H1 (cell line): Measurements from ENCODE around the gene RBM20. TPM values are rescaled to one million over a fixed set of nuclear protein-coding genes. Genes with fewer than 3 reads are reported as not detected.

Experiments
- CTCF ChIA-PET: fragments of 300-600 bp; sonication (Branson Sonifier 250); formaldehyde crosslinking; loops from one replicate; lab custom pipeline; 2021; ENCODE audit not compliant: partially characterized antibody; lab: Charles Lee
- POLR2A ChIA-PET: fragments of 300-600 bp; sonication (Branson Sonifier 250); formaldehyde crosslinking; loops from one replicate; lab custom pipeline; 2021; ENCODE audit warnings: inconsistent platforms; ENCODE audit not compliant: partially characterized antibody; lab: Charles Lee
- DNase-seq, 2 experiments: peaks; one replicate each; pipeline versions ENCODE4 v3.0.0 to v3.0.0-alpha.2; 2010 to 2022; ENCODE audit warnings: low spot score in 2 of 2, low read depth in 1 of 2, mixed read lengths in 1 of 2
- FAIRE-seq: peaks from 2 replicates; lab custom pipeline; 2011; peaks lifted over from hg19 to GRCh38; lab: Jason Lieb, UNC
- H2AFZ ChIP-seq: 2 replicates; pipeline ENCODE4 v1.8.1; 2012; ENCODE audit warnings: low read length, inconsistent platforms
- H2AK5ac ChIP-seq: 2 replicates; pipeline ENCODE4 v1.6.1; 2013; ENCODE audit warnings: low read depth, low read length
- H2BK120ac ChIP-seq: replicated peaks from 2 replicates; pipeline ENCODE3; 2013; ENCODE audit warnings: low read depth, low read length, inconsistent platforms
- H2BK12ac ChIP-seq: 2 replicates; pipeline ENCODE4 v1.6.1; 2013; ENCODE audit warnings: low read depth, low read length
- H2BK15ac ChIP-seq: 2 replicates; pipeline ENCODE4 v1.6.1; 2013; ENCODE audit warnings: low read length
- H2BK20ac ChIP-seq: 2 replicates; pipeline ENCODE4 v1.6.1; 2013; ENCODE audit warnings: low read length
- H2BK5ac ChIP-seq: 2 replicates; pipeline ENCODE4 v1.6.1; 2013; ENCODE audit warnings: low read depth, low read length
- H3K14ac ChIP-seq: 2 replicates; pipeline ENCODE4 v1.6.1; 2013; ENCODE audit warnings: inconsistent platforms; ENCODE audit not compliant: insufficient read length
- H3K18ac ChIP-seq: 2 replicates; pipeline ENCODE4 v1.6.1; 2013; ENCODE audit warnings: low read length; ENCODE audit errors: extremely low read depth
- H3K23ac ChIP-seq: 2 replicates; pipeline ENCODE4 v1.6.1; 2013; ENCODE audit warnings: inconsistent platforms; ENCODE audit not compliant: insufficient read length
- H3K23me2 ChIP-seq: 2 replicates; pipeline ENCODE4 v1.6.1; 2013; ENCODE audit warnings: low read depth, low read length
- H3K27ac ChIP-seq: 2 replicates; pipeline ENCODE4 v1.6.1; 2011; ENCODE audit warnings: low read depth, low read length, inconsistent platforms
- H3K27me3 ChIP-seq, 4 experiments: replicated peaks in 1 of 4; 1 replicate in 1 of 4; 2 replicates in 3 of 4; pipeline versions ENCODE4 v1.6.1 to v1.8.1; 2011 to 2013; ENCODE audit warnings: low read length in 3 of 4, mild to moderate bottlenecking in 3 of 4, inconsistent platforms in 2 of 4, mixed read lengths in 2 of 4, moderate library complexity in 1 of 4; ENCODE audit not compliant: control insufficient read depth in 3 of 4, insufficient read depth in 3 of 4; ENCODE audit errors: extremely low read depth in 1 of 4
- H3K36me3 ChIP-seq, 4 experiments: 2 replicates each; pipeline versions ENCODE4 v1.6.1 to v1.8.1; 2011 to 2013; ENCODE audit warnings: mild to moderate bottlenecking in 4 of 4, low read length in 3 of 4, moderate library complexity in 2 of 4, control low read depth in 1 of 4, inconsistent platforms in 1 of 4; ENCODE audit not compliant: insufficient read depth in 4 of 4, control insufficient read depth in 2 of 4
- H3K4ac ChIP-seq: replicated peaks from 2 replicates; pipeline ENCODE3; 2013; ENCODE audit warnings: low read length, low read depth, mixed read lengths, inconsistent platforms; ENCODE audit not compliant: insufficient read length
- H3K4me1 ChIP-seq, 4 experiments: replicated peaks in 1 of 4; 1 replicate in 1 of 4; 2 replicates in 3 of 4; pipeline versions ENCODE4 v1.6.1 to v1.8.1; 2011 to 2013; ENCODE audit warnings: low read length in 3 of 4, inconsistent platforms in 2 of 4, mixed read lengths in 1 of 4; ENCODE audit not compliant: insufficient read depth in 4 of 4, control insufficient read depth in 3 of 4
- H3K4me2 ChIP-seq, 2 experiments: 2 replicates each; pipeline versions ENCODE4 v1.6.1 to v1.8.1; 2011 to 2013; ENCODE audit warnings: low read depth in 2 of 2, low read length in 2 of 2, control low read depth in 1 of 2, inconsistent platforms in 1 of 2, mild to moderate bottlenecking in 1 of 2; ENCODE audit not compliant: insufficient read depth in 1 of 2
- H3K4me3 ChIP-seq, 4 experiments: fragments of 200-600, 300-600 bp in 1 of 4; sonication (generic), shearing (Covaris generic), sonication (Bioruptor Twin) in 1 of 4; 2 replicates each; pipeline versions ENCODE4 v1.5.1 to v1.8.1; 2011 to 2016; ENCODE audit warnings: low read length in 4 of 4, low read depth in 3 of 4, control low read depth in 2 of 4, inconsistent platforms in 2 of 4, mild to moderate bottlenecking in 2 of 4, mixed read lengths in 1 of 4, moderate library complexity in 1 of 4; ENCODE audit not compliant: insufficient read depth in 2 of 4; ENCODE audit errors: extremely low read depth in 1 of 4
- H3K56ac ChIP-seq: replicated peaks from 2 replicates; pipeline ENCODE3; 2013; ENCODE audit warnings: low read depth, mild to moderate bottlenecking, mixed read lengths, low read length, inconsistent platforms; ENCODE audit not compliant: insufficient read length
- H3K79me1 ChIP-seq: 2 replicates; pipeline ENCODE4 v1.6.1; 2013; ENCODE audit warnings: low read depth, low read length, control low read depth
- H3K79me2 ChIP-seq, 2 experiments: 2 replicates each; pipeline versions ENCODE4 v1.6.1 to v1.8.1; 2012 to 2013; ENCODE audit warnings: low read length in 2 of 2, mild to moderate bottlenecking in 2 of 2, inconsistent platforms in 1 of 2; ENCODE audit not compliant: insufficient read depth in 2 of 2, control insufficient read depth in 1 of 2
- H3K9ac ChIP-seq, 4 experiments: replicated peaks in 1 of 4; 1 replicate in 1 of 4; 2 replicates in 3 of 4; pipeline versions ENCODE4 v1.6.1 to v1.8.1; 2011 to 2013; ENCODE audit warnings: low read depth in 3 of 4, low read length in 3 of 4, control low read depth in 2 of 4, mild to moderate bottlenecking in 2 of 4, moderate library complexity in 2 of 4, inconsistent platforms in 1 of 4; ENCODE audit errors: extremely low read depth in 1 of 4
- H3K9me3 ChIP-seq, 2 experiments: 2 replicates each; pipeline versions ENCODE4 v1.6.1 to v1.8.1; 2012 to 2013; ENCODE audit warnings: mild to moderate bottlenecking in 2 of 2, moderate library complexity in 2 of 2, control low read depth in 1 of 2, inconsistent platforms in 1 of 2, low read depth in 1 of 2, low read length in 1 of 2, mixed read lengths in 1 of 2; ENCODE audit not compliant: insufficient read depth in 2 of 2
- H4K20me1 ChIP-seq, 2 experiments: replicated peaks in 1 of 2; 2 replicates each; pipeline versions ENCODE3 to v1.8.1; 2011 to 2013; ENCODE audit warnings: inconsistent platforms in 2 of 2, low read length in 2 of 2, mild to moderate bottlenecking in 1 of 2; ENCODE audit not compliant: insufficient read depth in 2 of 2, control insufficient read depth in 1 of 2
- H4K5ac ChIP-seq: 2 replicates; pipeline ENCODE4 v1.6.1; 2013; ENCODE audit warnings: low read length, low read depth, mixed read lengths, inconsistent platforms; ENCODE audit not compliant: insufficient read length
- H4K8ac ChIP-seq: 2 replicates; pipeline ENCODE4 v1.8.0; 2013; ENCODE audit warnings: mild to moderate bottlenecking, moderate library complexity, low read length, inconsistent platforms; ENCODE audit not compliant: insufficient read depth; ENCODE audit errors: extremely low read depth
- H4K91ac ChIP-seq: replicated peaks from 2 replicates; pipeline ENCODE3; 2013; ENCODE audit warnings: low read length, mixed read lengths, inconsistent platforms; ENCODE audit not compliant: insufficient read length
- ATF3 ChIP-seq: IDR thresholded peaks from 2 replicates; pipeline ENCODE4 v1.6.1; 2011; ENCODE audit warnings: low read depth, mild to moderate bottlenecking, low read length; ENCODE audit not compliant: insufficient read depth
- BRCA1 ChIP-seq: IDR thresholded peaks from 2 replicates; pipeline ENCODE4 v1.6.1; 2012; ENCODE audit warnings: low read depth, low read length, improper control_type of control experiment
- CBX8 ChIP-seq: fragments of 300-800, 300-1000 bp; sonication (generic); IDR thresholded peaks from 2 replicates; pipeline ENCODE4 v1.7.1; 2016; ENCODE audit warnings: low read depth, low read length, borderline replicate concordance
- E2F6 ChIP-seq: IDR thresholded peaks from 2 replicates; pipeline ENCODE4 v1.6.1; 2012; ENCODE audit warnings: inconsistent platforms
- JUN ChIP-seq: IDR thresholded peaks from 2 replicates; pipeline ENCODE4 v1.6.1; 2011; ENCODE audit warnings: low read depth, mild to moderate bottlenecking, improper control_type of control experiment, low read length
- JUND ChIP-seq: IDR thresholded peaks from 2 replicates; pipeline ENCODE4 v1.6.1; 2011; ENCODE audit warnings: mild to moderate bottlenecking, improper control_type of control experiment, low read length
- NANOG ChIP-seq: IDR thresholded peaks from 2 replicates; pipeline ENCODE4 v1.6.1; 2011; ENCODE audit warnings: low read length, low read depth, mild to moderate bottlenecking, inconsistent platforms; ENCODE audit not compliant: insufficient read depth, poor library complexity, severe bottlenecking
- SIX5 ChIP-seq: IDR thresholded peaks from 2 replicates; pipeline ENCODE4 v1.6.1; 2011; ENCODE audit warnings: mild to moderate bottlenecking, low read depth, low read length
- WGBS, 2 experiments: shearing (Covaris generic) in 1 of 2; methylation state at CpG; one replicate each; pipeline versions ENCODE4 v1.1.6 to v1.1.7; 2013 to 2015; ENCODE audit warnings: low lambda C conversion rate in 2 of 2, mixed read lengths in 2 of 2, inconsistent platforms in 1 of 2, low coverage in 1 of 2, missing lambda C conversion rate in 1 of 2; ENCODE audit not compliant: insufficient replicate concordance in 2 of 2, insufficient coverage in 1 of 2, insufficient read length in 1 of 2; ENCODE audit errors: extremely low coverage in 1 of 2, missing lambda C conversion rate in 1 of 2; 5-methylcytosine and 5-hydroxymethylcytosine counted together
- polyA plus RNA-seq, 7 experiments: library from polyadenylated mRNA; depleted of rRNA in 3 of 7; stranded (reverse) in 5 of 7; unstranded in 2 of 7; fragments of >200 nt in 5 of 7; fragments of 200-250 nt in 2 of 7; gene quantifications; 1 replicate in 5 of 7; 2 replicates in 1 of 7; 4 replicates in 1 of 7; pipeline versions ENCODE4 v1.2.1 to v1.2.3, GENCODE V29; 2011 to 2013; ENCODE audit warnings: missing spikeins in 2 of 7, mixed read lengths in 2 of 7
- total RNA-seq: library from RNA; stranded (reverse); fragmentation: NEBNext Ultra II Directional; extraction: Animal tissue kit (Norgen Biotek cat#: 25700); gene quantifications from 2 replicates; pipeline ENCODE4 v1.2.1, GENCODE V29; 2021

Gene RBM20
- total and polyA plus RNA-seq, 2 of the 8 experiments (the other 6 are each of a cell fraction or from before 2014, with no cell fraction given) = 0.05 to 0.63 TPM

- Histone ChIP-seq H3K4ac (no peak overlapping the region), H2BK15ac (no peak overlapping the region), H3K4me3 (no peak overlapping the region), H3K27ac (no peak overlapping the region), H3K36me3 (no peaks in the 10 kb centered on the region), H3K9ac (no peak overlapping the region), H4K91ac (no peak overlapping the region), H3K9me3 (no peaks in the 10 kb centered on the region), H3K18ac (no peak overlapping the region), H4K8ac (no peak overlapping the region), H2BK12ac (no peak overlapping the region), H3K4me2 (no peak overlapping the region), H2AFZ (no peak overlapping the region), H3K23ac (no peak overlapping the region), H2AK5ac (no peak overlapping the region), H3K79me1 (no peaks in the 10 kb centered on the region), H3K14ac (no peak overlapping the region), H3K79me2 (no peaks in the 10 kb centered on the region), H3K27me3 (no peaks in the 10 kb centered on the region), H3K23me2 (no peaks in the 10 kb centered on the region), H2BK5ac (no peak overlapping the region), H2BK20ac (no peak overlapping the region), H4K5ac (no peak overlapping the region), H4K20me1 (no peaks in the 10 kb centered on the region), H3K4me1 (no peaks in the 10 kb centered on the region; a peak in 1 of 7 replicates), H3K56ac (no peak overlapping the region), H2BK120ac (no peak overlapping the region)
- WGBS, 2 experiments = 94% methylated on average over 4 of the region's 4 CpGs; no CpG with 5 or more reads in 1 of the 2 experiments
- ChIA-PET POLR2A (no interaction called here), CTCF (interaction anchor here (0.6 to 1.5 kb wide), 5 partner anchors 9 to 450 kb away, joined by 3 to 5 read pairs (median 4); no protein-coding TSS in a partner anchor)
- DNase-seq = no peak
- TF ChIP-seq SIX5 (no peak), NANOG (no peak), JUN (no peak), E2F6 (no peak), BRCA1 (no peak), ATF3 (no peak), CBX8 (no peak), JUND (no peak)
- no peak for FAIRE-seq
These were observed 200.4 kb downstream of the RBM20 start for GRCh38 chr10:110844617-110844881.
